ENCODE data around the gene ECSIT.
A peak's percentile ranks its signal among the peaks of the same experiment; 100 is the strongest.

ECSIT gene

GRCh38 chr19:11549386-11549953 is 20.5 kb upstream of the ECSIT start:
- no peak for DNase-seq

- DNase-seq = no peak
Observed at GRCh38 chr19:11547929-11548700, 19.2 kb upstream of the ECSIT start.

GRCh38 chr19:11541238-11541637 is 12.3 kb upstream of the ECSIT start:
- no peak for DNase-seq

- DNase-seq = no peak
Observed at GRCh38 chr19:11540645-11541044, 11.7 kb upstream of the ECSIT start.

DNA sequence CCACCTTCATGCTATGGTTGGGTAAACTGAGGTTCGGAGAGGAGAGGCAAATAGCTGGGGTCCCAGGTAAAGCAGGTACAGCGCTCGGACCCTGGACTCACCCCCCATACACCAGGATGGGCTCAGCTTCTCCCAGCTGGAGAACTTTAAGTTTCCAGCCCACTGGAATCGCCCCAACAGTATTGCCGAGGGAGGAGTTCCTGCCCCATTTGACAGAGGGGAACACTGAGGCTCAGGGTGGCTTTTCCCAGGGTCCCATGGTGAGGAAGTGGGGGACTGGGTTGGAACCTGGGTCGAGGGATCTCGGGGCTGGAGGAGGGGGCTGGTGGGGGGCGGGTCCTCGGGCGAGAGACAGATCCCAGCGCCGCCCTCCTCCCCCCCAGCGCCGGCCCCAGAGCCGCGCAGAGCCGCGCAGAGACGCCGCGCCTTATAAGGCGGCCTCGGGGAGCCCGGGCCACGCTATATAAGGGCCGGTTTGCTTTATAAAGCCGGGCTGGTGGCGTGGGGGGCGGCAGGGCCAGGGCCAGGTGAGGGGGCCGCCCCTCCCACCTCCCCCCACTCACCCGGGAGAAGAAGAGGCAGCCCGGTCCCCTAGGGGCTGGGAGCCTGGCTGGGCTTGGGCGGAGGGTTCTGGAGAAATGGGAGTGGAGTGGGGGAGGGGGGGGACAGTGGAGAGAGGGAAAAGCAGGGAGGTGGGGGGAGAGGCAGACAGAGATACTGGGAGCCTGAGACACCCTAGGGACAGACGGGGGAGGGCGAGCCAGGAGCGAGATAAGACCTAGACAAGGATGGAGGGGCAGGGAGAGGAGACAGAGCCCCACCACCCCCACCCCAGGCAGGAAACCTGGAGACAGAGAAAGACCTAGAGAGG is 10.8 kb upstream of the ECSIT start:
- no peak for DNase-seq

DNA sequence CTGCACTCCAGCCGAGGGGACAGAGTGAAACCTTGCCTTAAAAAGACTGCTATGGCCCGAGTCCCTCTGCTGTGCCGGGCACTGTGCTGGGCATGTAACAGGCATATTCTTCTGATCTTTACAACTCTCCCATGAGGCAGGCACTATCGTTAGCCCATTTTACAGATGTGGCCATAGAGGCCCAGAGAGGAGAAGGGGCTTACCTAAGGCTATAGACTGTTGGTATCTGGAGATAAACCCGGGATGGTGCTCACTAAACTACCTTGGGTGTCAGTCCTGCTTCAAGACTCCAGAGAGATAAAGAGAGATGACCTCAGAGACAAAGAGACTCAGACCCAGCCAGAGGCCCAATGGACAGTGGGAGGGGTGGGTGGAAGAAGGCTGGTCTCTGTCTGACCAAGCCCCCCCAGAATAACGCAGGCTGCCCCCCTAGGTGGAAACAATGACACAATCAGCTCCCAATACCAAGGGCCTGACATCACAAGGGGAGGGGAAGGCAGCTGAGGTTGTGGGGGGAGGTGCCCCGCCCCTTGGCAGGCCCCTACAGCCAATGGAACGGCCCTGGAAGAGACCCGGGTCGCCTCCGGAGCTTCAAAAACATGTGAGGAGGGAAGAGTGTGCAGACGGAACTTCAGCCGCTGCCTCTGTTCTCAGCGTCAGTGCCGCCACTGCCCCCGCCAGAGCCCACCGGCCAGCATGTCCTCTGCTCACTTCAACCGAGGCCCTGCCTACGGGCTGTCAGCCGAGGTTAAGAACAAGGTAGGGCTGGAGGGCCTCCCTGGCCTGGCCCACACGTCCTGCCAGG is 9.5 kb upstream of the ECSIT start, which contains the start of gene CNN1:
CNN1 (plus strand) TSS at position 620 of the 805 bp plus-strand sequence; CDS start at position 697, 77 bp downstream.
- DNase-seq = peak; percentile 91

DNA sequence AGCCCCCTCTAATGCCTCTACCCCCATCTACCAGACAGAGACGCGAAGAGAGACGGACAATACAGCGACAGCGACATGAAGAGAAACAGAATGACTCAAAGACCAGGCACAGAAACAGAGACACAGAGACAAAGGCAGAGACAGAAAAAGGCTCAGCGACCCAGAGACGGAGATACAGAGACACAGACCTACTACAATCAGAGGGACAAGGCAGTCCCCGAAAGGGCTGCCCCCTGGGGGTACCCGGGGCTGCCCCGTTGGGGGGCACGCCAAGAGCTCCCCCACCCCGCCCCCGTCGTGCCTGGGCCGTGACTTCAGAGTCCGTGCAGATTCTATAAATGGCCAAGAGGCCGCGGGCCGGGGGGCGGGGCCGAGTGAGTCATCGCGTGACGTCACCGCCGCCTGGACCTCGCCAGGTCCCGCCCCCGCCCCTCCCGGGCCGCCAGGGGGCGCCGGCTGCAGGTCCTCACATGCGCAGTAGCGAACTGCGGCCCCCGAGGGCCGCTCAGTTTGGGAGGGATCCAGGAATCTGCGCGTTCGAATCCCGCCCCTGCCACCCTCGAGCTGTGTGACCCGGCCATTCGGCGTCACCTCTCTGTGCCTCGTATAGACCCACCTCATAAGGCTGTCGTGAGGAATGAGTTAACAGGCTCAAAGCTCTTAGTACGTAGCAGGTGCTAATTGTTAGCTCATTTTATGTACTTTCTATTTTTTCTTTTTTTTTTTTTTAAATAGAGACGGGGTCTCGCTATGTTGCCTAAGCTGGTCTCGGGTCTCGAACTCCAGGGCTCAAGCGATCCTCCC is 7.1 kb upstream of the ECSIT start:
- DNase-seq = peak; percentile 88

GRCh38 chr19:11534948-11535347 is 6.0 kb upstream of the ECSIT start:
- DNase-seq = no peak

- DNase-seq = no peak
Observed at GRCh38 chr19:11534538-11534937, 5.6 kb upstream of the ECSIT start.

- peak; percentile 68 for DNase-seq
Observed at GRCh38 chr19:11530432-11530831, 1.5 kb upstream of the ECSIT start.

DNA sequence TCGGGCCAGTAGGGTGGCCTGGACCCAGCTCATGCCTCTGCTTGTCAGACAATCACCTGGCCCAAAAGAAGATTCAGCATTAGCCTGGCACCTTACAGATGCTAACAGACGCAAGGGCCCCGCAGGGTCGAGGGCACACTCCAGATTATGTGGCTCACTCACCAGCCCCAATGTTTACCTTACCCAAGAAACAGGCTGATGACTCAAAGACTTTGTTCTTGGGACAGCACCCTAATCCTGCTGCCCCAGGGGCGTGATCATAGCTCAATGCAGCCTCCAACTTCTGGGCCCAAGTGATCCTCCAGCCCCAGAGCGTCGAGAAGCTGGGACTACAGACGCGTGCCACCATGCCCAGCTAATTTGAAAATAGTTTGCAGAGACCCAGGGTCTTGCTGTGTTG is 9.8 kb downstream of the ECSIT start:
- no peak for DNase-seq

- DNase-seq = no peak
Observed at GRCh38 chr19:11513946-11514345, 15.0 kb downstream of the ECSIT start.

- DNase-seq = no peak
Observed at GRCh38 chr19:11510444-11510843, 18.5 kb downstream of the ECSIT start.

- DNase-seq = no peak
Observed at GRCh38 chr19:11507370-11508078, 21.4 kb downstream of the ECSIT start.

DNA sequence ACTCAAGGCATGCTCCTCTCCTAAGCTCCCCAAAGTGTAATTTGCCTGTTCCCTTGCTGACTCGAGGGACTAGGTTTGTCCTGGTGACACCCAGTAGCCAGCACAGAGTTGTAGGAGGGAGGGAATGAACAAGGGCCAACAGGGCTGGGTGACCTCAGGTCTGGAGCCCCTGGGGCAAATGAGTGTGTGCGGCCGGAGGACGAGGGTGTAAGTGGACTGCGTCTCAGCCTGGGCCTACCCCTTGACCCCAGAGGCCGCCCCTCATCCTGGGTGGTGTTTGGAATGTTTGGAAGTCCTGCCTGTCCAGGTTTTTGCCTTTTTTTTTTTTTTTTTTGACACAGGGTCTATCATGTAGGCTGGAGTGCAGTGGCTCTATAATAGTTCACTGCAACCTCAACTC is 22.0 kb downstream of the ECSIT start:
- DNase-seq = no peak

DNA sequence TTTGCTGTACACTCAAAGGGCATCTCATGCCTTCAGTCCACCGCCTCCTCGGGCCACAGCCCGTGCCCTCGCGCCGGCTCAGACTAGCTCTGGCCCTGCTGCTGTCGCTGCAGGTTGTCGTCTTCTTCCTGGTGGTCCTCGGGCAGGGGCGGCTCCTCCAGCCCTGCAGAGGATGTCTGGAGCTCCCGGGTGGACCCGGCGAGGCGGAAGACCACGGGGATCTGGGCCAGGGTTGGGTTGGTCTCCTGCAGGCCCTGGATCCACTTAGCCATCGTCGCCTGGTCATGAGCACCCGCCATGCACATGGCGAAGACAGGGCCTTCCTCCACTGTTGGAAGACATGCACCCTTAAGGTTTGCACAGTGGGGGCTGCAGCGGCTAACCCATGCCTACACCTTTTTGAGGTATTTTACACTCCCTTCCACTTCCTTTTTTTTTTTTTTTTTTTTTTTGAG is 22.8 kb downstream of the ECSIT start:
- no peak for DNase-seq

DNA sequence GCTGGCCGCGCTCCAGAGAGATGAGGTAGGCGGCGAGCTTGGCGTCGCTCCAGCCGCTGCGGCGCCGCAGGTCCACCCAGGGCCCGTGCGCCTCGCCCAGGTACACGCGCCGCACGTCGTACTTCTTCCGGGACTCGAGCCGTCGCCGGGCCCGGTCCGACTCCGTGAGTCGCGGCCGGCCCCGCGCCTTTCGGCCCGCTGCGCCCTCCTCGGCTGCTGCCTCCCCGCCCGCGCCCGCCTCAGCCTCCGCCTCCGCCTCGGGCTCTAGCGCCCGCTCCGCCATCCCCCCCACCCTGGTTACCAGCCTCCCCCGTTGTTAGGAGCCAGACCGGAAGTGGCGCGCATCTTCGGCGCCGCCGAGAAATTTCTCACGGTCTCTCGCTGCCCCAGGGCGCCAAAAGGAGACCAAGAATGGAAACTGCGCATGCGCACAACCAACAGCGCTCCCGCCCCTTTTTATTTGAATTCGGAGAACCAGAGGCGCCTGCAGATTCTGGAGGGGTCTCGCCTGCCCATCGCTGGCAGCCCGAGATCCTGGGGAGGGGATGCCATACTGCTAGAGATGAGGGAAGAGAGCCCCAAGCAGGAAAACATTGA is 23.3 kb downstream of the ECSIT start, which contains the start of gene ZNF653:
ZNF653 (minus strand) TSS at position 336 of the 597 bp plus-strand sequence; CDS start at position 283, 53 bp downstream.
- peak; percentile 97 for DNase-seq

DNA sequence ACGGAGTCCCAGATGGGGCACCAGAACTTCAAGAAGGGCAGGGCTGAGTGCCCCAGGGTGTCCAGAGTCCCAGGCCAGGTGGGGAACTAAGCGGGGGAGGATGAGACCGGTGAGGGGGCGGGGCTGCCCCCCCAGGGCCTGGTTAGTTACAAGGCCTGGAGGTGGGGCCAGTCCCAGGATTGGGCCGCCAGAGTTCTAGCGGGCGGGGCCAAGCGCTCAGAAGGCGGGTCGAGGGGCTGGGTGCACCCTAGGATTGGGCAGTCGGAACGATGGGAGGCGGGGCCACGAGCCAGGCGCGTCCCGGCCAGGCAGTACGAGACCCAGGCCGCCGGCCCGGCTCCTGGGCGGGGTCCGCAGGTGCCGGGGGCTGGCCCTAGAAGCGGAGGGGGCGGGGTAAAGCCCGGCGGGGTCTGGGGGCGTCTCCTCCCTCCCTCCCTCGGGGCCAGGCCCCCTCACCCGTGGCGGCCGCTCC is 23.9 kb downstream of the ECSIT start:
- peak; percentile 96 for DNase-seq

GRCh38 chr19:11504502-11505031 is 24.4 kb downstream of the ECSIT start:
- DNase-seq = no peak

GRCh38 chr19:11499890-11500420 is 29.0 kb downstream of the ECSIT start:
- no peak for DNase-seq

Measured in EL (cell line).